NCI-H226 (cell line): ENCODE measurements around the gene HMCES.
"Not testable (repeated sequence)": the region's sequence is repeated elsewhere in the genome, so short reads cannot be mapped to it uniquely, and the experiment has no call there.

Experiments used
- DNase-seq: peaks from one replicate; pipeline ENCODE4 v3.0.0-alpha.2; 2015

The HMCES gene

DNA sequence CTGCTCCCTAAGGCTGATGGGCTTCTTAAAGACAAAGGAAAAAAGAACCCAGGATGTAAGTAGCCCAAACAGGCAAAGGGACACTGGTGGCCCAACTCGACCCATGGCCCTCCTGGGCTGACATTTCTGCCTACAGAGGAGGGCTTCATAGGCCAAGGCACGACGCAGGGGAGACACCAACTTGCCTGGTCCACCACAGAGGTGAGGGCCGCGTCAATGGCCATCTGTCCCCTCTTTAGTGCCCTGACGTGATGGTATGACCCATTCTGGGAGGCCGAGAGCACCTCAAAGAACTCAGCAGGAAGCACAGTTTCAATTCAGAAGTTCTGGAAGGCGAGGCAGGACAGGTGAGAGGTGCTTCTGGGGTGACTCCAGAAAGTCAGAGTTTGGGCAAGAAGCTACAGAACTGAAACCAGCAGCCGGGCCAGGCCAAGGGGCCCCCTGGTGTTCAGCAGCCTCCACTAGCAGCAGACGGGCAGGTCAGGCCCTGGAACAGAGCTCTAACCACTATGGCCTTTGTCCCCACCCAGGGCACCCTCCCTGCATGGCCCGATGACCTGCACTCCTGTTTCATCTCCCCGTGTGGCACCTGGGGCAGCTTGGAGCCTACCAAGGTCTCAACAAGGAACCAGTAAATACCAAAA, 45.1 kb downstream of the HMCES start:
- no peak for DNase-seq

DNA sequence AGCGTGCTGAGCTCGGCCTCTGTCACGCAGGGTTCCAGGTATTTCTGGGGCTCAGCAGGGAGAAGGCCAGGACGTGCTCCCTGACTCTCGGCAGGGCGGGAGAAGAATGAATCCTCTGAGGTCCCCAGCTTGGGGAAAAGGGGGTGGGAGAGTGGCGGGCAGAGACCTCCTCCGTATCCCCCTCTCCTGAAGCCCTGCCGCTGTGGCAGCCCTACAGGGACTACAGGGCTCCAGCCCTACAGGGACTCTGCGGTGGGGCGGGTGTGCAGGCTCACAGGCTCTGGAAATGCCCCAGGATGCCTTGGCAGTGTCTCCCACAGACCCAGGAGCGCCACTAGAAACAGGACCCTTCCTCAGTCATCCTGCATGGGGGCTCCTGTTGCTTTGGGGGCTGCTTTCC, 46.2 kb downstream of the HMCES start:
- no peak for DNase-seq

DNA sequence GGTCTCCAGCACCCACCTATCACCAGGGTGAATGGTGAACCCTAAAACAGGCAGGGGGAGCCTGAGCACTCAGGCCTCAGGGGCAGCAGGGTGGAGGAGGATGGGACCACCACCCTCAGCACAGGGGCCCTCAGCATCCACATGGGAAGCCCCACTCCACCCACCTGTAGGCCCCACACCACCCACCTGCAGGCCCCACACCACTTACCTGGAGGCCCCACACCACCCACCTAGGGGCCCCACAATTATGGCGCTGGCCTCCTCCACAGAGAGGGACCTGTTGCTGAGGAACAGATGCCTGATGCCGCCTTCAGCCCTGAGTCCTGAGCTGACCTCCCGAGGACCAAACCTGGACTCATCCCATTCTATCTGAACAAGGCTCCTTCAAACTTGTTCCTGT, 46.7 kb downstream of the HMCES start:
- no peak for DNase-seq

DNA sequence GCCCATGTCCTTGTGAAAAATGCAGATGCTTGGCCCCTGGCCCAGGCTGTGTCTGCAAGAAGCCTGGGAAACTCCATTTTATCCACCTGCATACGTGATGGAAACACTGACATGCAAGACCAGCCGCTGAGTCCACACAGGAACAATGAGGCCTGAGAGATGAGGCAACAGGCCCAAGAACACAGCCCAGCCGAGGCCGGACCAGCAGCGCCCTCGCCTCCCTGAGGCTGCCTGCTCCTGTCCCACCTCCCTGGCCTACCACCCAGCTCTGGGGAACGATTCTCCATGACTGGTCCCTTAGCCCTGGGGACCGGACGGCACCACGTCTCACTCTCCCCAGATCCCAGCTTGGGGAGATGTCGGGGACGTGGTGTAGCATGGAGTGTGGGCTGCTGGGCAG, 47.5 kb downstream of the HMCES start:
- no peak for DNase-seq

DNA sequence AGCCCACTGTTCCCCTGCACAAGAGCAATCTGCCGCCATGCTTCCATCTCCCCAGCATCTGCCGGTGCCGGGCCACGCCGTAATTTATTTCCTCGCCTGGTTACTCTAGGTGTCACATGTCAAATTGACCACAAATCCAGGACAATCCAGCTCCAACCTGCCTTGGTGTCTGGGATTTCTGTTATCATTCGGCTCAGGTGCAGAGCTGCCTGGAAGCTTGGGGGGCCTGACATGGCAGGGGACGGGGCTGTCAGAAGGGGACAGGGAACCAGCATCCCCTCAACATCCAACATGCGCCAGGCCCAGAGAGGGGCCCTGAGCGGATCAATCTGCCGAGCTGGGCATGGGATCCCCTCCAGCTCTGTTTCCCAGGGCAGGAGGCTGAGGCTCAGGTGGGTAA, 47.9 kb downstream of the HMCES start:
- DNase-seq, result no peak

DNA sequence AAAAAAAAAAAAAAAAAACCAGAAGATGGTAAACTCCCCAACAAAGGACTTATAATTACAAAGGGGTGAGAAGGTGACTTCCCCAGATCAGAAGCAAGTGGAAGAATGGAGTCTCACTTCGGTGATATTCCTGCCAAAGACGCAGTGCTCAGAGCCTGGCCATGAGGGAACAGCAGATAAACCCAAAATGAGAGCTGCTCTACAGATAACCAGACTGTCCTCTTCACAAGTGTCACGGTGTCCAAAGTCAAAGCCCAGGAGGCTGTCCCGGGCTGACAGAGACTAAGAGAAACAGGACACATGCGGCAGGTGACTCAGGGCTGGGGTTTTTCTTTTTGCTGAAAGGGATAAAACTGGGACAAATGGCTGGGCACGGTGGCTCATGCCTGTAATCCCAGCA, 48.8 kb downstream of the HMCES start:
- DNase-seq, result no peak

DNA sequence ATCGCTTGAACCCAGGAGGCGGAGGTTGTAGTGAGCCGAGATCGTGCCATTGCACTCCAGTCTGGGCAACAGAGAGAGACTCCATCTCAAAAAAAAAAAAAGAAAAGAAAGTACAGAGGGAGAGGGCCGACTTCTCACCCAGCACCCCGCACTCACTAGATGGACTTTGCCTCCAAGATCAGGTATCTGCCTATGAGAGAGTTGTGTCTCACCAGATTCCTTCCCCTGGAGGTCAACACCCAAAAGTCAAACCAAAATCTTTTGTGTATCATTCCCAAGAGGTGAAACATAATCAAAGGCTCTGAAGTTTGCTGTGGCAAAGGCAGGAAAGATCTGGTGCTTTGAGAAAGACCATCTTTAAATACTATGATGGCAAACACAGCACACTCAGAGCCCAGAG, 51.2 kb downstream of the HMCES start:
- no peak for DNase-seq

DNA sequence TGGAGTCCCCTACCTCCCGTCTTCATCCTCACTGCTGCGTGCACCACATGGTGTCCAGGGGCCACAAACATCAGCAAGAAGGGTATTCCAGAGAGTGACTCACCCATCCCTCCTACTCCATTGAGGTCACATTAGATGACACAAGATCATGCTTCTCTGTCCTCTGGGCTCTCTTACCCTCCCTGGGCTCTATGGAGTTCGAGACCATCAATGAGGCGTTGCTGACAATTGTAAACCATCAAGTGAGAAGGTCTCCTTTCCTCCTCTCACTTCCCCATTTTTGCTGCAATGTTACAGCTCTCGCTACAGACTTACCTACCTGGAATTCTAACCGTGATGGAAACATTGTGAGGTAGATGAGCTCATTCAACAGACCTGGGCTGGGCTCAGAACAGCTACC, 51.7 kb downstream of the HMCES start:
- DNase-seq, result no peak

DNA sequence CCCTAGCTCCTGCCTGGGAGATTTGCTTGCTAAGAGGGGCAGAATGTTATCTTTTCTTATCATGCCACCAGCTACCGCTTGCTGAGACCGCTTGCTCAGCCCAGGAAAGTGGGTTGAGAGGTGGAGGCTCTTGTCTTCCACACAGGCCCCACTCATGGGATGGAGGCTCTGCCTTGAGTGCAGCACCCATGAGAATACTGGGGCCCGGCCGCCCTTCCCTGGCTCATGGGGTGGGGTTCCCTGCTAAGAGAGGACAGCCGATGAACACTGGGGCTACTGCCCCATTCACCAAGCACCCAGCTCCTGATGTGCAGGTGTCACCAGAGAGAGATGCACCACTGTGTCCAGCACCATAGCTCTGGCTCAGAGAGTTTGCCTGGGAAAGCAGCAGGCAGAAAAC, 55.2 kb downstream of the HMCES start:
- no peak for DNase-seq

DNA sequence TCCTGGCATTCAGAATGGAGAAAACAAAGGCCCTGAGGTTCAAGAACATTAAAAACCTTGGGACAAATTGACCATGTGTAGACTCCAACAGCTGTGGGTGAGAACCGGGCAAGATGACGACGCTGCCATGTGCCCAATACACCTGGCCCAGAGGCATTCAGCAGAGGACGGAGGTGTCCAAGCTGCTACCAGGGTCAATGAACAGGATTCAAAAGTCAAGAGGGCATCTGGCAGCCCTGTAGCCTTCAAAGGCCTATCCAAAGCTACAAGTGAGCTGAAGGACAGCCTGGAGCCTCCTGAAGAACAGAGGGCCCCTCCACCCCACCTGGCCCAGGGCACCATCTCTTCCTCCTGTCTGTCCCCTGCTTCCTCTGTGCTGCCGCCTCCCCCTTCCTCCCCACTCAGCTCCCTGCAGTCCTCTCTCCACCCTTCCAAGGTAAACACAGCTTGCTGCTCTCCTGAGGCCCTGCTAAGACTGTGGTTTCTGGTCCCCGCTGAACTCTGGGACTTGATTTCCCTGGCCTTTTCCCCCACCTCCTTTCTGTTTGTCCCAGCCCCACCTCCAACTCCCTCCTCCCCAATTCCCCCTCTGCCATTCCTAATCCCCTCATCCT, 57.5 kb downstream of the HMCES start:
- DNase-seq, result no peak

DNA sequence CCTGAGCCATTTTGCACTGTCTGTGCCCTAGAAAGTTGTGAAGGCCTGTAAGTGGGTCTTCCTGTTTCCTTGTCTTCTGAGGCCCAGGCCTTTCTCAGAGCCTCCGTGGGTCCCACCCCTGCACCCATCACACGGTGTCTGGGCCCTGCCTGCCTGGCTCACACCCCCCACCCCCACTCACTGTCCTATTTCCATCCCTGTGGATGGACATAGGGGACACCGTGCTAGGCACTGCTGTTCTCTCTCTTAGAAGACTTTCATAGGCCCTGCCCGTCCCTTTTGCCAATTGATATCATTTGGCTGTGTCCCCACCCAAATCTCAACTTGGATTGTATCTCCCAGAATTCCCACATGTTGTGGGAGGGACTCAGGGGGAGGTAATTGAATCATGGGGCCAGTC, 59.0 kb downstream of the HMCES start:
- DNase-seq, result not testable (repeated sequence)

DNA sequence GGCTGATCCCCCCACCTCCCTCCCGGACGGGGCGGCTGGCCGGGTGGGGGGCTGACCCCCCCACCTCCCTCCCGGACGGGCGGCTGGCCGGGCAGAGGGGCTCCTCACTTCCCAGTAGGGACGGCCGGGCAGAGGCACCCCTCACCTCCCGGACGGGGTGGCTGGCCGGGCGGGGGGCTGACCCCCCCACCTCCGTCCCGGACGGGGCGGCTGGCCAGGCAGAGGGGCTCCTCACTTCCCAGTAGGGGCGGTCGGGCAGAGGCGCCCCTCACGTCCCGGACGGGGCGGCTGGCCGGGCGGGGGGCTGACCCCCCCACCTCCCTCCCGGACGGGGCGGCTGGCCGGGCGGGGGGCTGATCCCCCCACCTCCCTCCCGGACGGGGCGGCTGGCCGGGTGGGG, 60.5 kb downstream of the HMCES start:
- DNase-seq, result not testable (repeated sequence)

DNA sequence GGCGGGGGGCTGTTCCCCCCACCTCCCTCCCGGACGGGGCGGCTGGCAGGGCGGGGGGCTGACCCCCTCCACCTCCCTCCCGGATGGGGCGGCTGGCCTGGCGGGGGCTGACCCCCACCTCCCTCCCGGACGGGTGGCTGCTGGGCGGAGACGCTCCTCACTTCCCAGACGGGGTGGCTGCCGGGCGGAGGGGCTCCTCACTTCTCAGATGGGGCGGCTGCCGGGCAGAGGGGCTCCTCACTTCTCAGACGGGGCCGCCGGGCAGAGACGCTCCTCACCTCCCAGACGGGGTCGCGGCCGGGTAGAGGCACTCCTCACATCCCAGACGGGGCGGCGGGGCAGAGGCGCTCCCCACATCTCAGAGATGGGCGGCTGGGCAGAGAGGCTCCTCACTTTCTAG, 61.2 kb downstream of the HMCES start:
- DNase-seq, result not testable (repeated sequence)

DNA sequence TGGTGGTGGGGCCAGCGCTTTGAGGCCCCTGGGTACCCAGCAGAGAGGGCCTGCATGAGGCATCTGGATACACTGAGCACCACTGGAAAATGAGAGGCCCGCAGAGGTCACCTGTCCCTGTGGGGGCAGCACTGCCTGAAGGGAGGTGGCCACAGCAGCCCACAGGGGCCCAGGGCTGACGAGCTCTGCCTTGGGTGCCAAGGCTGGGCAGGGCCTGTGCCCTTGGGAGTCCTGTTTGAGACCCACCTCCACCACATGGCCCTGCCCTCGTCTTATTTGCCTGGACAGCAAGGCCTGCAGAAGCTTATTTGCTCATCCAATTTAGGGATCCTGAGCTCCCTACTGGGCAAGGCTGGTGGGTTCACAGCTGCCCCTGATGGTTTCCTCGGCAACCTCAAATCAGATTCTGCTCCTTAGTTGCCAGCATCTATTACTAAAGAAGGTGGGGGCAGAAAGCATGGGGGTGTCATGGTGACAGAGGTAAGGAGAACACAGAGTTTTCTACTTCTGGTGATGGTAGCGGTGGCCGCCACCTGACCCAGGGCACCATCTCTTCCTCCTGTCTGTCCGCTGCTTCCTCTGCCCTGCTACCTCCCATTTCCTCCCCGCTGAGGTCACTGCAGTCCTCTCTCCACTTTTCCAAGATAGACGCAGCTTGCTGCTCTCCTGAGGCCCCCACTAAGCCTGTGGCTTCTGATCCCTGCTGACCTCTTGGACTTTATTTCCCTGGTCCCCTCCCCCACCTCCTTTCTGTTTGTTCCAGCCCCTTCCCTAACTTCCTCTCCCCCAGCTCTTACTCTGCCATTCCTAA, 62.9 kb downstream of the HMCES start:
- no peak for DNase-seq

DNA sequence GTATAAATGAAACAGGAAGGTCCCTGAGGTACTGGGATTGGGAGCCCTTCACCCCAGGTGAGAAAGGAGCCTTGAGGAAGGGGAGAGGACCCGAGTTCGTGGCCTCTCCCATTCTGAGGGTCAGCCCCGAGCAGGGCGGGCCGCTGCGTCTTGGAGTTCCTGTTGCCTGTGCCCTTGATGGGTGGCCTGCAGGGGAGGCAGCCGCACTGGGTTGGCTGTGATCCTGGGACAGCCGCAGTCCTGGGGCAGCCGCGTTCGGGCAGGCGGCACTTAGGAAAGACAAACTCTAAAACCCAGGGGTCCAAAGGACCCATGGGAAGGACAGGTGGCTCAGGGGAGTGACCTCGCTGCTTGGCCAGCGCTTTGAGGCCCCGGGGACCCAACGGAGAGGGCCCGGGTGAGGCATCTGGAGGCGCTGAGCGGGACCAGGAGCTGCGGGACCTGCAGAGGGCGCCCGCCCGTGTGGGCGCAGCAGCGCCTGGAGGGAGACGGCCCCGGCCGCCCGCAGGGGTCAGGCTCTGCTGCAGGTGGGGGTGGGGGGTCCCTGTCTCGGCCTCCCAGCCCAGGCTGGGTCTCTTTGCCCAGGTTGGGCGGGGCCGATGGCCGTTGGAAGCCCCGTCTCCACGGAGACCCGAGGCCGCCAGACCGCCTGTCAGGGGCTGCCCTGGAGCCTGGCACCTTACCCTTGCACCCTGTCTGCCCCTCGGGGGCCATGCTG, 65.1 kb downstream of the HMCES start:
- DNase-seq, result peak; percentile 14

DNA sequence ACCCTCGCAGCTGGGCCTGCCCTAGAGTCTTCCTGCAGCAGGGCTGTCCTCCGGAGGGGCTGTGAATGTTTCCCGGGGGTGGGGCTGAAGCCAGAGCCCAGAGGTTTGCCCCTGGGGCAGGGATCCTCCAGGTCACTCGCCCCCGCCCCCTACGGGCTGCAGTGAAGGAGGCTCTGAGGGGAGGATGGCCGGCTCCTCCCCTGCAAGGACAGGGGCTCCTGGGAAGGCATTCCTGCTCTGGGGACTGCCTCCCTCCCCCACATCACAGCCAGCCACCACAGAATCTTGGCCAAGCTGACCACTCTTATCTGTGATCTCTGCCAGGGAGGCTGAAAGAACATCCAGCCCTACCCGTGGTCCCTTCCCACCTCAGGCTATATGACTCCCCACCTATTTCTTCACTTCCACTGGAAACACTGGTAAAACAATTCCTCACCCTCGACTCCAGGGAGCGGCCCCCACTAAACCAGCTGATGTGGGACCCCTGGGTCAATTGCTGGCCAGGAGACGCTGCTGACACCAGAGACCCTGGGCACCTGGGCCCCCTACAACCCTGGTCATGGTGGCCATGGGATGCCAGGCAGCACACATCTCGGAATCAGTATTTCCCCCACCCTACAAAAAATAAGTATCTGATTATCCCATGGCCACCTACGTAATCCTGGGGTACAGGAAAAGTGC, 66.0 kb downstream of the HMCES start:
- peak; percentile 58 for DNase-seq

DNA sequence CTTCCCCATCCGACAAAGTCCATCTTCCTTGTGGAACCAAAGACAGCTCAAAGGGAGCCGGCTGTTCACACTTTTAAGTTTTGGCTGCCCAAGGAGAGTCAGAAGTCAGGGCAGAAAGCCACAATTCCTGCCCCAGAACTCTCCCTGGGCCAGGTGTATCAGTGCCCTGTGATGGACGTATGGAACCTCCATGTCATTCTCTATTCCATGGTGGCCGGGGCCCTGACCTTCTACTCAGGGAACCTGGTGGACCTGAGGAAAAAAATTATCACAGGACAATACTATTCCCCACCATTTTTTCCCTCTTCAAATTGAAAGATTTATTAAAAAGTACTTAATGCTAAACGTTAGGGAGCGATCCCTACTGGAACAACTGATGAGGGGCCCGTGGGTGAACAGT, 66.6 kb downstream of the HMCES start:
- DNase-seq, result no peak

DNA sequence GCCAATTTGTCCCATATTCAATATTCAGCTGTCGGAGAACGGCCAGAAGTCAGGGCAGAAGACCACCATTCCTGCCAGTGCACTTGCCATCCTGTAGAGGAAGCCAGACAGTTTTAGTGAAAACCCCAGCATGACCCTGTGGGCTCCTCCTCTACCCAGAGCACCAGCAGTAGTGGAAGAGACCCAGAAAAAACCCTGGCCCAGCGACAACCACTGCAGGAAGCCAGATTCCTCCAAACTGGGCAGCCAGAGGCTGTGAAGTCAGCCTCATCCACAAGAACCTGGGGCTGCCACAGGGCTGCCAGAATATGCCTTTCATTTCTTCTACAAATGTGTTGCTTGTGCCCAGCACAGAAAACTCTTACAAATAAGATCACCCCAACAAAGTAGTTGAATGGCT, 67.3 kb downstream of the HMCES start:
- peak; percentile 51 for DNase-seq

DNA sequence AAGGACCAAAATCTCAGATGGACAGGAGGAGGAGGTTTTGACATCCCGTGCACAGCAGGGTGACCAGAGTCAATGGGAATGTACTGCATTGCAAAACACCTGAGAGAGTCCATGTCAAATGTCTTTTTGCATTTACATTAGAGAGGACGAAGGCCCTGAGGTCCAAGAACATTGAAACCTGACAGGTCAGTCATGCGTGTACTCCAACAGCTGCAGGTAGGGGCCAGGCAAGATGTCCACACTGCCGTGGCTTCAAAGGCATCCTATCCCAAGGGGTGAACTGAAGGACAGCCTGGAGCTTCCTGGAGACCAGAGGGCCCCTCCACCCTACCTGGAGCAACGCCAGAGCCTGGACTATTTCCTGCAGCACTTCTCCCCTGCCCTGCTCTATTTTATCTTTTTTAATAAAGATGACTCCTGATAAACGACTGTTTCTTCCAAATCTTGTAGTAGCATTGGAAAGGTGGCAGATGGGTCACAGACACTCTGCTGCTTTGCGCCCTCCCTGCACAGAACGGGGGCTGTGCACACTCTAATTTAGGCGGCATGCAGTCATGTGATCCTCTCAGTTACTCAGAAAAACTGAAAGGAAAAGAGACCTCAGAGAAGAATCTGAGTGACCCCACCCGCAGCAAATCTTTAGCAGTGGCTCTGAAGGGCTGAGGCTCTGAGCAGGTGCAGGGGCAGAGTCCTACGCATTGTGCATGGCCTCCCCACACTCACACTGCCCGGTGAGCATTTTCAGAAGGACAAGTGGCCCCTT, 68.2 kb downstream of the HMCES start:
- no peak for DNase-seq

DNA sequence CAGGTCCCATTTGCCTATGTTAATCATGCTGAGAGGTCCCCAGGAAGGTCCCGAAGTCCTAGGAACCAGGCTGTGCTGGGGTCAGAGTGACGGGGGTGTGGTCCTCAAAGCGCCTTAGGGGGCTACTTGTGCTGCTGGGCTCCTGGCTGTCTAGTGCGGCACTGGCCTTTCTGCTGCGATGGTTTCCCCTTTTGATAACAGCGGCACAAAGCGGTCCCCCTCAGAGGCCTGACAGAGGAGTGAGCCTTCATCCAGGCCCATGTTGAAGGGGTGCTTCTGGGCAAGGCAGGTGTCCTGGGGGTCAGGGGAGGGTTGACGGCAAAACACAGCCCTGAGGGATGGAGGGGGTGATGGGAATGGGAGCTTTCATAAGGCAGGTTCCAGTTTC, 68.8 kb downstream of the HMCES start:
- no peak for DNase-seq

DNA sequence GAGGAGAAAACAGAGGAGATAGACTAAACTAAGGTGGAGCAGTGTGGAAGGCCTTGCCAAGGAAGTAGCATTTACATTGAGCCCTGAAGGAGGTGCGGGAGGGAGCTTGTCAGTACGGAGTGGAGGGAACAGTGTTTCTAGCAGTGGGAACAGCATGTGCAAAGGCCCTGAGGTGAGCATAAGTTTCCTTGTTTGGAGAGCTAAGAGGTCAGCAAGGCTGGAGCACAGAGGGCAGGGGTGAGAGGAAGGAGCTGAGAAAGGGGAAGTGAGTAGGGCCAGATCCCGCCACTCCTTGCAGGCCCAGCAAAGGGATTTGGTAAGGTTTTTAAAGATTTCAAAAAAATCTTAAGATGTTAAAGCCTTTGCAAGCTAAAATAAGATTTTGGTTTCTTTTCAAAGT, 70.1 kb downstream of the HMCES start:
- no peak for DNase-seq

DNA sequence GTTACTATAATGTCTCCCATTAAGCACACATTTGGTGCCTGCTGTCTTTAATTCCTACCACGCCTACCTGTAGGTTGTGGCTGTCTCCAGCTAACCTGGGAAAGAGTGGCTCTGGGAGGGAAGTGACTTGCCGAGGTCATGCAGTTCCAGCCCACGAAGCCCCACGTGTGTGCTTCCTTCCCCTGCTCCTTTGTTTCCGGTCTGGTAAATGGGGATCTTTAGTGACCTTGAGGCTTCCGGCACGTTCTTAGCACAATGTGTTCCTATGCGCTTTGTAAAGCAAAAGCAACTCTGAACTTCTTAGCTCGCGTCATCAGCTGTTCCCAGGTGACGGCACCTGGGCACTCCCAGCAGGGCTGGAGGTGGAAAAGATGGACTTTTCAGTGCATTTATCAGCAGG, 70.5 kb downstream of the HMCES start:
- not testable (repeated sequence) for DNase-seq
